ENCODE results near the gene PITPNC1. TPM values are rescaled to one million over a fixed set of nuclear protein-coding genes. Genes with fewer than 3 reads are reported as not detected.

PITPNC1 gene
- total RNA-seq, 1 experiment from 2014 or later: 23.1 TPM

DNA sequence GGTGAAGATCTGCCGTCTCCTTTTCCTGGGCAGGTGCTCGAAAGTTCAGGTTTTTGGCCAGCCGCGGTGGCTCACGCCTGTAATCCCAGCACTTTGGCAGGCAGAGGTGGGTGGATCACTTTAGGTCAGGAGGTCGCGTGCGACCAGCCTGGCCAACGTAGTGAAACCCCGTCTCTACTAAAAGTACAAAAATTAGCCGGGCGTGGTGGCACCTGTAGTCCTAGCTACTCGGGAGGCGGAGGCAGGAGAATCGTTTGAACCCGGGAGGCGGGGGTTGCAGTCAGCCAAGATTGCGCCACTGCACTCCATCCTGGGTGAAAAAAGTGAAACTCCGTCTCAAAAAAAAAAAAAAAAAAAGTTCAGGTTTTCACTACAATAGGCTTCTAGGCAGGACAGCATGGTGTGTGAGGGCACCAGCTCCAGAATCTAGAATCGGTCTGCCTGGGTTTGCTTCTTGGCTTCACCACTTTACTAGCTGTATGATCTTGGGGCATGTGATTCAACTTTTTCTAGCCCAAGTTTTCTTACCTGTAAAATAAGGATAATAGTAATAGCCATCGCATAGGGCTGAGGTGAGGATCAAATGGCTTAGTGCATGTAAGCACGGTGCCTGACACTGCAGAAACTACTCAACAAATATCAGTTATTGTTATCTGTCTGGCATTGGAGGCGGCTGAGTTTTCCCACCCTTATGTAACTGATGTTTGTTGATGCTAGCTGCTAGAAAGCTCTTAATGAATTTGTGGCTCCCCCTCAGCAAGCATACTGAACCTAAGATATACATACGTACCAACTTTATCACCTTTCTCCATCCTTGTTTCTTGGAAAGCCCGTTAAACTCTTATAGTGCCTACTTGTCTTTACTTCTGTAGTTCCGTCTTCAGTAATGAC is 12.0 kb upstream of the PITPNC1 start:
- ChIA-PET CTCF (interaction anchor here (0.7 kb wide), 1 partner anchor 11 kb away, joined by 5 read pairs; no protein-coding TSS in a partner anchor), POLR2A (ENCODE audit: unreplicated experiment) (interaction anchor here (0.6 to 1.0 kb wide), 4 partner anchors 13 to 841 kb away, joined by 3 to 21 read pairs (median 4); no protein-coding TSS in a partner anchor)
- Histone ChIP-seq H3K79me2 (ENCODE audit: low read length) (peaks cover 68% of the 10 kb centered on the region), H3K27ac (ENCODE audit: low read length) (peak overlapping the region; percentile 81), H3K4me3 (ENCODE audit: low read length) (peak overlapping the region; percentile 87), H3K4me2 (ENCODE audit: low read length) (peak overlapping the region; percentile 99), H3F3A (ENCODE audit: low read length, unreplicated experiment) (no peaks in the 10 kb centered on the region), H3K9me2 (replicated peaks; ENCODE audit: low read length) (no peaks in the 10 kb centered on the region), H3K9ac (ENCODE audit: low read length) (peak overlapping the region; percentile 97), H3K36me3 (ENCODE audit: low read depth, low read length) (peaks cover 40% of the 10 kb centered on the region), H3K9me3 (ENCODE audit: low read length) (no peaks in the 10 kb centered on the region), H4K20me1 (ENCODE audit: low read length) (peaks cover 56% of the 10 kb centered on the region), H3K27me3 (ENCODE audit: low read length) (no peaks in the 10 kb centered on the region), H3K4me1 (ENCODE audit: insufficient read depth, low read length) (peaks cover 33% of the 10 kb centered on the region), H2AFZ (ENCODE audit: low read length) (no peak overlapping the region)
- no peak for TF ChIP-seq EZH2phosphoT487 (IDR thresholded peaks at IDR 0.05; ENCODE audit: borderline replicate concordance, low read length)
- TF ChIP-seq CTCF (conservative IDR thresholded peaks at IDR 0.05; ENCODE audit: low read depth, low read length): no peak
- TF ChIP-seq EZH2 (IDR thresholded peaks at IDR 0.05; ENCODE audit: low read length, unreplicated experiment): no peak
- BruUV-seq (replicated peaks): no TSS peak
- no peak for ATAC-seq
- intact Hi-C loops (cut with micrococcal nuclease): loop anchor here (5.0 kb wide), 1 partner anchor 118 kb away; the partner anchor contains the start of gene HELZ
- DNase-seq: peak; percentile 33

GRCh38 chr17:67365738-67366192 is 11.3 kb upstream of the PITPNC1 start:
- H3K9me3 ChIP-seq (ENCODE audit: low read length): no peaks in the 10 kb centered on the region
- peak overlapping the region; percentile 95 for H2AFZ ChIP-seq (ENCODE audit: low read length)
- ATAC-seq (peak; percentile 27), DNase-seq (peak; percentile 58)
- peak overlapping the region; percentile 81 for H3K27ac ChIP-seq (ENCODE audit: low read length)
- peaks cover 61% of the 10 kb centered on the region for H3K79me2 ChIP-seq (ENCODE audit: low read length)
- ChIA-PET POLR2A (ENCODE audit: unreplicated experiment) (interaction anchor here (0.6 kb wide), 2 partner anchors 47 to 250 kb away, joined by 4 to 5 read pairs; no protein-coding TSS in a partner anchor), CTCF (no interaction called here)
- TF ChIP-seq CTCF (conservative IDR thresholded peaks at IDR 0.05; ENCODE audit: low read depth, low read length) (no peak), EZH2phosphoT487 (IDR thresholded peaks at IDR 0.05; ENCODE audit: borderline replicate concordance, low read length) (no peak), EZH2 (IDR thresholded peaks at IDR 0.05; ENCODE audit: low read length, unreplicated experiment) (no peak)
- H3K4me1 ChIP-seq (ENCODE audit: insufficient read depth, low read length): peaks cover 33% of the 10 kb centered on the region
- peaks cover 33% of the 10 kb centered on the region for H3K36me3 ChIP-seq (ENCODE audit: low read depth, low read length)
- intact Hi-C loops (cut with micrococcal nuclease): loop anchor here (5.0 kb wide), 1 partner anchor 118 kb away; the partner anchor contains the start of gene HELZ
- no peaks in the 10 kb centered on the region for H3K27me3 ChIP-seq (ENCODE audit: low read length)
- peak overlapping the region; percentile 99 for H3K4me2 ChIP-seq (ENCODE audit: low read length)
- no TSS peak for BruUV-seq (replicated peaks)
- H3K4me3 ChIP-seq (ENCODE audit: low read length): peak overlapping the region; percentile 87
- no peaks in the 10 kb centered on the region for H3K9me2 ChIP-seq (replicated peaks; ENCODE audit: low read length)
- H3F3A ChIP-seq (ENCODE audit: low read length, unreplicated experiment): no peaks in the 10 kb centered on the region
- peak overlapping the region; percentile 97 for H3K9ac ChIP-seq (ENCODE audit: low read length)
- H4K20me1 ChIP-seq (ENCODE audit: low read length): peaks cover 49% of the 10 kb centered on the region

Data from PC-3 (cell line).